NCI-H1105 treated with DMSO at 0.1 percent for 48 hours (cell line): ENCODE measurements around the gene OTUD5.
A peak's percentile ranks its signal among the peaks of the same experiment; 100 is the strongest.

Experiments used
- DNase-seq: peaks from one replicate; lab custom pipeline; 2025; lab: John Stamatoyannopoulos, UW

The OTUD5 gene

GRCh38 chrX:48972220-48973164, 15.1 kb upstream of the OTUD5 start:
- DNase-seq = peak; percentile 41

GRCh38 chrX:48971249-48972219, 14.1 kb upstream of the OTUD5 start, which contains the start of gene KCND1:
Gene KCND1, minus strand, starts transcription at chrX:48971844. Its CDS starts 1,573 bp downstream, at chrX:48970271.
- peak; percentile 51 for DNase-seq

DNA sequence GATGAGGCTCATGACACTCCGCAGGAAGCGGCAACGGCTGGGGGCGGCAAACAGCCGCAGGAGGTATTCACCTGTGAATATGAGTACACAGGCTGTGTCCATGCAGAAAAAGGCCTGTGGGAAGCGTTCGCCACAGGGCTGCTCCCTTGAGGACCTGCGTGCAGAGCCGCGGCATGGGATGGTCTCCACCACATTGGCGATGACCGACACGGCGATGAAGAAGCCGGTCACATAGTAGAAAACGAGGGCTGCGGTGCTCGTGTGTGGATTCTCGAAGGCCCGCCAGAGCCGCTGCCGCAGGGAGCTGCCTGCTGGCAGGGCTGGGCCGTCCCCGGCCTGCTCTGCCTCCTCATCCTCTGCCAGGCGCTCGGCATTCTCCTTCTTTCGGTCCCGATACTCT, 12.1 kb upstream of the OTUD5 start:
- DNase-seq = no peak

DNA sequence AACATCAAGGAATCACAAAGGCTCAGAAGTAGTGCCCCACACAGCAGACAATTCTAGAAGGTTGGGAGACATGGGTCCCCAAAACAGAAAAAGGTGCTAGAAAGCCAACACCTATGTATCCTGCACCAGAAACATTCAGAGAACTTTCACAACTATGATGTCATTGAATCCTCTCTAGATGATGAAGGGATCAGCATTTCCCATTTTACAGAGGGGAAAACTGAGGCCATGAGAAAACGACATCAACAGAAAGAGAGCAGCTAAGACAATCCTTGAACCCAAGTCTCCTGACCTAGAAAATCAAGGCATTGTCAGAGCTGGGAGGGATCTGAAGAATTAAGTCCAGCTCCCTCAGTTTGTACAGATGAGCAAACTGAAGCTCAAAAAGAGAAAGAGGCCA, 11.0 kb upstream of the OTUD5 start:
- DNase-seq = no peak

- DNase-seq = no peak
Observed at GRCh38 chrX:48966796-48967579, 9.6 kb upstream of the OTUD5 start.

DNA sequence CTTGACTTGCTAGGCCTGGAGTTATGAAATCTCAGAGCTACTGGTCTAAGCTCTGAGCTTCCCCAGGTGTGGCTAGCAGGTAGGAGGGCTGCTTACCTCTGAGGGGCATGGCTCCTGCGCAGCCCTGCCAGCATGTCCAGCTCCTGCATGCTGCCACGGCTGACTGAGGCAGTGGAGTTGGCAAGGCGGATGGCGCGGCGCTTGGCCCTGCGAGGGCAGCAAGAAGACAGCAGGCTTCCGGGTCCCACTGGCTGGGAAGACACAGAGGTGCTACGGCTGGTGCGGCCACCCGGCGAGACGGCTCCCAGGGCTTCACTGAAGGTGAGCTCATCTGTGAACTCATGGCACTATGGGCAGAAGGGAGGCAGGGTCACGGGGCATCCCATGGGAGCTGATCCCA, 8.6 kb upstream of the OTUD5 start:
- no peak for DNase-seq

- DNase-seq = no peak
Observed at GRCh38 chrX:48961585-48962091, 4.2 kb upstream of the OTUD5 start.

DNA sequence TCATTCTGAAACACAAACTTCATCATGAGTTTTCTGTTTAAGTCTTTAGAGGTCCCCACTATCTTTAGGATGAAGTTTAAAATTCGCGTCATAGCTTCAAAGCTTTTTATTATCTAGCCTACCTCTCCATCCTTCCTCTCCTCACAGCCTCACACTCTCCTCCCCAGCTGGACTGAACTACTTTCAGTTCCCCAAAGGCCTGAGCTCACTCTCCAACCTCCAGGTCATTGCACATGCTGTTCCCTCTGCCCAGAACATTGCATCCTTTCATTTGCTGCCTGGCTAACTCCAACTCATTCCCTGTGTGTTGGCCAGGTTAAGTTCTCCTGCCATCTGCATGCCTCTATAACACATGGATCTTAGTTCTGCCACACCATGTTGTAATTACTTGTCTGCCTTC, 2.9 kb upstream of the OTUD5 start:
- no peak for DNase-seq

GRCh38 chrX:48958635-48959094, 1.3 kb upstream of the OTUD5 start:
- DNase-seq = peak; percentile 22

- peak; percentile 93 for DNase-seq
Observed at GRCh38 chrX:48957827-48958634, 624 bp upstream of the OTUD5 start.

DNA sequence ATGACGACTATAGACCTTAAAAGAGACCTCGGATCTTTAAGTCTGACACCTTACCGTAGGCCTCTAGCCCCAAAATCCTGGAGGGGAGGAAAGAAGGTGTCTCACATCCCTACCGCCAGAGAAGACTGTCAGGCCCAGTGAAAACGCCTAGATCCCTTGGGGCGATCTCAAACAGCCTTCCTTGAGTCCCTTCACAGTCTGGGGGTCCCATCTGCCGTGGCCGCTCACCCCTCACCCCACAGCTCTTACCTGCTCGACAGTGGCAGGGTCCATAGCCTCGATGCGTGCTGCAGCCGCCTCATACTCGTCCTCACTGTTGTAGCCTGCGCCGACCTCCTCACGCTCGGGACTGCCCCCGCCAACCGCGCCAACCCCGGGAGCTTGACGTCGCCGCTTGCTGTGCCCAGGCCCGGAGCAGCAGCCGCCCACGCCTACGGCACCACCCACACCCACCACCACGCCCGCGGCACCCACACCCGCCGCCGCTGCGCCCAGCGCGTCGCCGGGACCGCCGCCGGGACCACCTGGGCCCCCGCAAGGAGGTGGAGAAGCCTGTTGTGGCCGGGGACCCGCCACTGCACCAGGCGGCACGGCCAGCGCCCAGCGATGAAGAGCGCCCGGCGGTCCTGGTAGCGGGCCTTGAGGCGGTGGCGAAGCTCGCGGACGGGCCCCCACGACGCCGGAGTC, 536 bp downstream of the OTUD5 start:
- DNase-seq = no peak

DNA sequence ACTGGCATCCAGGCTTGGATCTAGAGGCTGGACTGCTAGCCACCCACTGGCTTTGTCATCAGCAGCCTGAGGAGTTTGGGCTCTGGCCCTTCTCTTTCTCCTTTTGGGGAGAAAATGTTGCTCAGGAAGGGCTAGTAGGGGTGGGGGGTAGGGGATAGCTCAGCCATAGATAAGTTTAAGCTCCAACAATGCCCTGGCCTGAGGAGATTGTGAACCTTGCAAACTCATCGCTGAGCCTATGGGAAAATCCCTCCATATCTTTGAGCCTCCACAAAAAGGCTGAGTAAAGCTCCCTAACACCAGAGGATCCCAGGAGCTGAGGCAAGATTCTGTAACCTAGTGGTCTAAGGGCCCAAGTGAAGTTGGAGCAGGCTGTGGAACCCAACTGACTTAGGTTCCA, 8.8 kb downstream of the OTUD5 start:
- no peak for DNase-seq

DNA sequence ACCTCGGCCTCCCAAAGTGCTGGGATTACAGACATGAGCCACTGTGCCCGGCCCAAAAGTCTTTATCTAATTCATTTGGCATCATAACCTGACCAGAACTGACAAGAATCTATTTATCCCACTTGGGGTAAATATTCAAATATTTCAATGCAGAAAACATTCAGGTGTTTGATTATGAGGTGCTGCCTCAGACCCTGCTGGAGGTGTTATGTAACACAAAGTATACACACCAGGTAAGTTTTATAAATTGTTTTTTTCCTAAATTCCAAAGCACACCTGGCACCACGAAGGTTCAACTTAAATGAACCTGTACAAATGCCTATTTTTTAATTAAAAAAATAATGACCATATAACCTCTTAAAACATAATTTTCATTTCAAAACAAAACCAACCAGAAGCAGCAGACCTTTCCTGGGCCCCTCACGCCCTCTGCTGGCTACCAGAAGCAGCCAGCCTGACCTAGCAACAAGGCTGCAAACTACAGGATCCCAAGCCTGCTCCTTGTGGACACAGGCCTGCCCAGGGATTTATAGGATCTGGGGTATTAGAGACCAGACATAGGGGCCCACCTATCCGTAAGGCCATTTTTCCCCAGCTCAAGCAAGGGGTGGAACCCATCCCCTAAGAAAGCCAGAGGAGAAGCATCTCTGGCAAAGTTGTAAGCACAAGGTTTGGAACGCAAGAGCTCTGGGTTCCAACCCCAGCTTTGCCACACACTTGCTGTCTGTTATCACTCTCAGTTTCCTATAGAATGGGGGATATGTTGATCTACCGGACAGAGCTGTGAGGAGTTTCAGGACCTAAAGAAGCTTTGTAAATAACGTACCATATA, 11.7 kb downstream of the OTUD5 start:
- DNase-seq = peak; percentile 2

DNA sequence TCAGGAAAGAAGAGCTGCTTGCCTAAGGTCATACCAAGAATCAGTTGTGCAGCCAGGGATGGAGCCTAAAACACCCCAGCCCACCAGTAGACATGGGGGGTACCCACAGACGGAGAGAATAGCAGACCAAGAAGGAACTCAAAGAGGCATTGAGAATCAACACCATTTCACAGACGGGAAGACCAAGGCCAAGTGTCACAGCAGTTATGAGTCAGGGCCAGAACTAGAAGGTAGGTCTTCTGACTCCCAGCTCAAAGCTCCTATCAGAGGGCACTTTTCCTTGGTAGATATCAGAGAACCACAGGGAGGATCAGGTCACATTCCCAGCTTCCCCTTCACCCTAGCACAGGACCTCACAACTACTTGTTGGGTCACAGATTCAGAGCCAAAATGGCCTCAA, 14.5 kb downstream of the OTUD5 start:
- no peak for DNase-seq

- no peak for DNase-seq
Observed at GRCh38 chrX:48940404-48940955, 16.9 kb downstream of the OTUD5 start.

- no peak for DNase-seq
Observed at GRCh38 chrX:48939524-48940228, 17.7 kb downstream of the OTUD5 start.

- no peak for DNase-seq
Observed at GRCh38 chrX:48938721-48939425, 18.5 kb downstream of the OTUD5 start.
